ENCODE results near the gene CAMK2N2. TPM values are rescaled to one million over a fixed set of nuclear protein-coding genes. Genes with fewer than 3 reads are reported as not detected.
A peak's percentile ranks its signal among the peaks of the same experiment; 100 is the strongest.
"Not testable (repeated sequence)": the region's sequence is repeated elsewhere in the genome, so short reads cannot be mapped to it uniquely, and the experiment has no call there.

The CAMK2N2 gene
- total RNA-seq, 1 donor from 2014 or later = 5.6 TPM

GRCh38 chr3:184272269-184272668, 10.9 kb upstream of the CAMK2N2 start:
- Mint-ChIP-seq H3K27me3 (ENCODE audit: low read depth) (peaks cover 40% of the 10 kb centered on the region), H3K36me3 (ENCODE audit: low read depth) (no peaks in the 10 kb centered on the region), H3K4me3 (no peak overlapping the region), H3K4me1 (no peaks in the 10 kb centered on the region), H3K9me3 (no peaks in the 10 kb centered on the region), H3K27ac (ENCODE audit: unreplicated experiment) (no peak overlapping the region)
- TF ChIP-seq CTCF (conservative IDR thresholded peaks at IDR 0.05) = no peak
- no peak for DNase-seq (ENCODE audit: low read depth, low spot score)

- not testable (repeated sequence) for H3K4me3 Mint-ChIP-seq; H3K4me1 Mint-ChIP-seq; H3K27ac Mint-ChIP-seq (ENCODE audit: unreplicated experiment); H3K36me3 Mint-ChIP-seq (ENCODE audit: low read depth); H3K9me3 Mint-ChIP-seq; DNase-seq (ENCODE audit: low read depth, low spot score)
- peaks cover 67% of the 10 kb centered on the region for H3K27me3 Mint-ChIP-seq (ENCODE audit: low read depth)
These were observed 5.9 kb upstream of the CAMK2N2 start for GRCh38 chr3:184267249-184267648.

GRCh38 chr3:184262764-184263179, 1.4 kb upstream of the CAMK2N2 start:
- peak overlapping the region; percentile 56 for H3K4me3 Mint-ChIP-seq
- no peak for DNase-seq (ENCODE audit: low read depth, low spot score)
- H3K9me3 Mint-ChIP-seq = no peaks in the 10 kb centered on the region
- H3K4me1 Mint-ChIP-seq = peaks cover 18% of the 10 kb centered on the region
- H3K36me3 Mint-ChIP-seq (ENCODE audit: low read depth) = no peaks in the 10 kb centered on the region
- no peak for TF ChIP-seq CTCF (conservative IDR thresholded peaks at IDR 0.05)
- peaks cover 81% of the 10 kb centered on the region for H3K27me3 Mint-ChIP-seq (ENCODE audit: low read depth)
- no peak overlapping the region for H3K27ac Mint-ChIP-seq (ENCODE audit: unreplicated experiment)

GRCh38 chr3:184261854-184262763, 756 bp upstream of the CAMK2N2 start:
- H3K27me3 Mint-ChIP-seq (ENCODE audit: low read depth) = peaks cover 81% of the 10 kb centered on the region
- no peak for DNase-seq (ENCODE audit: low read depth, low spot score)

GRCh38 chr3:184260724-184261269, 556 bp downstream of the CAMK2N2 start:
- Mint-ChIP-seq H3K4me1 (peaks cover 18% of the 10 kb centered on the region), H3K4me3 (peak overlapping the region; percentile 90), H3K9me3 (no peaks in the 10 kb centered on the region), H3K36me3 (ENCODE audit: low read depth) (no peaks in the 10 kb centered on the region), H3K27me3 (ENCODE audit: low read depth) (peaks cover 77% of the 10 kb centered on the region), H3K27ac (ENCODE audit: unreplicated experiment) (no peak overlapping the region)
- TF ChIP-seq CTCF (conservative IDR thresholded peaks at IDR 0.05) = no peak
- DNase-seq (ENCODE audit: low read depth, low spot score) = no peak

More at GRCh38 chr3:184261854-184262763, 756 bp upstream of the CAMK2N2 start:
- Mint-ChIP-seq H3K27ac (ENCODE audit: unreplicated experiment) (no peak overlapping the region), H3K36me3 (ENCODE audit: low read depth) (no peaks in the 10 kb centered on the region), H3K9me3 (no peaks in the 10 kb centered on the region), H3K4me3 (peak overlapping the region; percentile 86), H3K4me1 (peaks cover 18% of the 10 kb centered on the region)
- TF ChIP-seq CTCF (conservative IDR thresholded peaks at IDR 0.05) = no peak

Measured in neural crest cell (in vitro differentiated cells).